Large intestine (tissue), 1 donor: ENCODE results near the gene CA11. TPM values are rescaled to one million over a fixed set of nuclear protein-coding genes. Genes with fewer than 3 reads are reported as not detected.

Source experiments
- polyA plus RNA-seq: library from polyadenylated mRNA; unstranded; fragments of 120-200 nt; gene quantifications from one replicate; pipeline ENCODE4 v1.2.1, GENCODE V29; 2013

The CA11 gene
- polyA plus RNA-seq, 1 donor, result 10.1 TPM

Other genes starting within 250 kb of the CA11 start
- 19.3 TPM for gene GRWD1, start 200.2 kb downstream of the CA11 start, polyA plus RNA-seq
- gene KCNJ14, start 190.6 kb downstream of the CA11 start, polyA plus RNA-seq, result 0.70 TPM
- 63.8 TPM for gene CYTH2, start 176.8 kb downstream of the CA11 start, polyA plus RNA-seq
- 7.2 TPM for gene LMTK3, start 134.4 kb downstream of the CA11 start, polyA plus RNA-seq
- gene SULT2B1, start 94.0 kb downstream of the CA11 start, polyA plus RNA-seq, result 1.0 TPM
- 4.2 TPM for gene SPACA4, start 39.4 kb downstream of the CA11 start, polyA plus RNA-seq
- gene FAM83E, start 31.1 kb downstream of the CA11 start, polyA plus RNA-seq, result 77.5 TPM
- 2,091 TPM for gene RPL18, start 27.0 kb downstream of the CA11 start, polyA plus RNA-seq
- gene SPHK2, start 26.7 kb downstream of the CA11 start, polyA plus RNA-seq, result 20.1 TPM
- 4.0 TPM for gene DBP, start 8.8 kb downstream of the CA11 start, polyA plus RNA-seq
- gene NTN5, start 26.8 kb upstream of the CA11 start, polyA plus RNA-seq, result 0.42 TPM
- gene FUT2, start 49.8 kb upstream of the CA11 start, polyA plus RNA-seq, result 105 TPM
- gene MAMSTR, start 73.5 kb upstream of the CA11 start, polyA plus RNA-seq, result 4.1 TPM
- gene RASIP1, start 94.4 kb upstream of the CA11 start, polyA plus RNA-seq, result 6.9 TPM
- gene IZUMO1, start 100.7 kb upstream of the CA11 start, polyA plus RNA-seq, result 0.40 TPM
- gene FUT1, start 106.5 kb upstream of the CA11 start, polyA plus RNA-seq, result 1.3 TPM
- not detected for gene FGF21, start 109.3 kb upstream of the CA11 start, polyA plus RNA-seq
- gene BCAT2, start 164.8 kb upstream of the CA11 start, polyA plus RNA-seq, result 76.4 TPM
- 78.1 TPM for gene HSD17B14, start 190.3 kb upstream of the CA11 start, polyA plus RNA-seq
- 14.5 TPM for gene PLEKHA4, start 222.4 kb upstream of the CA11 start, polyA plus RNA-seq
- gene PPP1R15A, start 226.2 kb upstream of the CA11 start, polyA plus RNA-seq, result 80.5 TPM